Common myeloid progenitor, CD34-positive (primary cell): ENCODE measurements around the gene DNMT1.
"Not testable (repeated sequence)": the region's sequence is repeated elsewhere in the genome, so short reads cannot be mapped to it uniquely, and the experiment has no call there.

Experiments used
- CTCF ChIA-PET: fragments of 350-600 bp; sonication (Branson Sonifier 250); formaldehyde crosslinking; loops from one replicate; lab custom pipeline; 2021; ENCODE audit warnings: antibody characterized with exemption; lab: Charles Lee
- POLR2A ChIA-PET: fragments of 350-600 bp; sonication (Branson Sonifier 250); formaldehyde crosslinking; loops from one replicate; lab custom pipeline; 2021; ENCODE audit warnings: antibody characterized with exemption; lab: Charles Lee
- DNase-seq, 3 donors: peaks; one replicate each; pipeline versions ENCODE4 v3.0.0 to v3.0.0-alpha.2; 2013
- H3K27ac ChIP-seq, 2 experiments: 1 replicate in 1 of 2; 2 replicates in 1 of 2; pipeline ENCODE4 v1.7.0; 2013; ENCODE audit warnings: inconsistent platforms in 2 of 2, low read length in 2 of 2, mild to moderate bottlenecking in 2 of 2, low read depth in 1 of 2, moderate library complexity in 1 of 2; ENCODE audit not compliant: severe bottlenecking in 2 of 2, insufficient read depth in 1 of 2, poor library complexity in 1 of 2
- H3K27me3 ChIP-seq, 5 experiments: replicated peaks in 2 of 5; 1 replicate in 3 of 5; 2 replicates in 2 of 5; pipeline versions ENCODE4 v1.6.1 to v1.7.0; 2013; ENCODE audit warnings: low read length in 4 of 5, mild to moderate bottlenecking in 2 of 5, moderate library complexity in 2 of 5, inconsistent platforms in 1 of 5; ENCODE audit not compliant: insufficient read depth in 5 of 5, control insufficient read depth in 4 of 5
- H3K36me3 ChIP-seq, 4 experiments: 1 replicate in 2 of 4; 2 replicates in 2 of 4; pipeline versions ENCODE4 v1.6.1 to v1.7.0; 2013; ENCODE audit warnings: low read length in 3 of 4, control low read depth in 1 of 4, mild to moderate bottlenecking in 1 of 4; ENCODE audit not compliant: control insufficient read depth in 4 of 4, insufficient read depth in 4 of 4
- H3K4me1 ChIP-seq, 4 experiments: 1 replicate in 3 of 4; 2 replicates in 1 of 4; pipeline versions ENCODE4 v1.6.1 to v1.7.1; 2013; ENCODE audit warnings: low read length in 3 of 4, mild to moderate bottlenecking in 3 of 4, control low read depth in 1 of 4, inconsistent platforms in 1 of 4, moderate library complexity in 1 of 4; ENCODE audit not compliant: control insufficient read depth in 4 of 4, insufficient read depth in 4 of 4; ENCODE audit errors: control extremely low read depth in 1 of 4
- H3K4me3 ChIP-seq, 7 experiments: 1 replicate in 4 of 7; 2 replicates in 3 of 7; pipeline versions ENCODE4 v1.5.1 to v1.7.0; 2013; ENCODE audit warnings: mild to moderate bottlenecking in 7 of 7, low read length in 6 of 7, moderate library complexity in 6 of 7, inconsistent platforms in 2 of 7, low read depth in 2 of 7, control low read depth in 1 of 7; ENCODE audit not compliant: insufficient read depth in 4 of 7, control insufficient read depth in 1 of 7; ENCODE audit errors: extremely low read depth in 1 of 7
- H3K9me3 ChIP-seq, 5 experiments: 1 replicate in 4 of 5; 2 replicates in 1 of 5; pipeline versions ENCODE4 v1.6.1 to v1.7.1; 2013; ENCODE audit warnings: low read length in 4 of 5, mild to moderate bottlenecking in 2 of 5, inconsistent platforms in 1 of 5, low read depth in 1 of 5, moderate library complexity in 1 of 5; ENCODE audit not compliant: control insufficient read depth in 4 of 5, insufficient read depth in 2 of 5; ENCODE audit errors: control extremely low read depth in 1 of 5
- WGBS: methylation state at CpG from one replicate; pipeline ENCODE4 v1.1.5; 2013; ENCODE audit not compliant: insufficient coverage; 5-methylcytosine and 5-hydroxymethylcytosine counted together

The DNMT1 gene

DNA sequence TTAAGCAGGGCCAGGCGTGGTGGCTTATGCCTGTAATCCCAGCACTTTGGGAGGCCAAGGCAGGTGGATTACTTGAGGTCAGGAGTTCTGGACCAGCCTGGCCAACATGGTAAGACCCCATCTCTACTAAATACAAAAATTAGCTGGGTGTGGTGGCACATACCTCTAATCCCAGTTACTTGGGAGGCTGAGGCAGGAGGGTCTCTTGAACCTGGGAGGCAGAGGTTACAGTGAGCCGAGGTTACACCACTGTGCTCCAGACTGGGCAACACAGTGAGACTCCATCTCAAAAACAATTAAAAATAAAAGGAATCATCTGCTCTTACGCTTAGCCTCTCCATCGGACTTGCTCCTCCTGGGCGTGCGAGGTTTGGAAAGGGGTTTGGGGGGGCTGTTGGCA lies 14.7 kb downstream of the DNMT1 start:
- CTCF ChIA-PET: interaction anchor here (1.0 kb wide), 1 partner anchor 70 kb away, joined by 4 read pairs; no protein-coding TSS in a partner anchor

DNA sequence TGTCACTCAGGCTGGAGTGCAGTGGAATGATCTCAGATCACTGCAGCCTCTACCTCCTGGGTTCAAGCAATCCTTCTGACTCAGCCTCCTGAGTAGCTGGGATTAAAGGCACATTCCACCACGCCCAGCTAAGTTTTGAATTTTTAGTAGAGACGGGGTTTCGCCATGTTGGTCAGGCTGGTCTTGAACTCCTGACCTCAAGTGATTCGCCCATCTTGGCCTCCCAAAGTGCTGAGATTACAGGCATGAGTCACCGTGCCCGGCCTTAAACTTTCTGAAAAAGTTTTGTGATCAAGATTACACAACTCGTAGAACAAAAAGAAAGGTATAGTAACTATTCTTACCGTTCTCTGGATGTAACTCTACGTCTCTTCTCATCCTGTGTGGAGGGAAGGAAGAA lies 21.2 kb downstream of the DNMT1 start:
- H3K27me3 ChIP-seq: no peaks in the 10 kb centered on the region
- no peaks in the 10 kb centered on the region for H3K9me3 ChIP-seq
- DNase-seq: no peak
- WGBS: 99% methylated on average over 7 of the region's 9 CpGs
- ChIA-PET POLR2A (no interaction called here), CTCF (no interaction called here)
- no peaks in the 10 kb centered on the region for H3K4me1 ChIP-seq
- H3K36me3 ChIP-seq: peaks cover 15 to 78% (median 55%) of the 10 kb centered on the region in 4 experiments
- no peak overlapping the region for H3K4me3 ChIP-seq
- H3K27ac ChIP-seq: no peak overlapping the region

More for the DNA sequence above, 14.7 kb downstream of the DNMT1 start:
- POLR2A ChIA-PET, DNase-seq, H3K4me3 ChIP-seq, H3K9me3 ChIP-seq, H3K4me1 ChIP-seq, H3K27me3 ChIP-seq, H3K27ac ChIP-seq: not testable (repeated sequence)
- 100% methylated on average over 2 of the region's 6 CpGs for WGBS
- peaks cover 7 to 68% (median 51%) of the 10 kb centered on the region in 4 experiments for H3K36me3 ChIP-seq

DNA sequence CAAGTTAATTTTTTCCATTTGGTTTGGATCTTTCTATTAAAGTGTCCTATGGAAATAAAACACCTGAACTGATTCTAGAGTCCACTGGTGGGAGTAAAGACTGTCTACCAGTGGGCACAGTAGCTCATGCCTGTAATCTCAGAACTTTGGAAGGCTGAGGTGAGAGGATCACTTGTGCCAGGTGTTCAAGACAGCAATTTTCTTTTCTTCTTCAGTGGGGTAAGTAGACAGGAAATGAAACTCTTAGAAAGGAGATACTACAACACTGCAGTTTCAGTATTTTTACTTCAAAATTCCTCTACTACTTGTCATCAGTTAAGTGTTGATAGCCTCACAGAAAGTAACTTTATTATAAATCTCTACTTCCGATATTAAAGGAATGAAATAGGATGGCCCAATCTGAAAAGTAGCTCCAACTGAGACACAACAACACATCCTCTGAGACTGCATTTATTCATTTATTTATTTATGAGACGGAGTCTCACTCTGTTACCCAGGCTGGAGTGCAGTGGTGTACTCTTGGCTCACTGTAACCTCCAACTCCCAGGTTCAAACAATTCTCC lies 26.3 kb downstream of the DNMT1 start:
- ChIA-PET POLR2A (interaction anchor here (0.6 kb wide), 1 partner anchor 35 kb away, joined by 4 read pairs; no protein-coding TSS in a partner anchor), CTCF (interaction anchor here (0.5 kb wide), 1 partner anchor 75 kb away, joined by 3 read pairs; no protein-coding TSS in a partner anchor)
- no CpG with 5 or more reads among the region's 2 CpGs for WGBS
- peaks cover 25 to 79% (median 54%) of the 10 kb centered on the region in 4 experiments for H3K36me3 ChIP-seq
- H3K27me3 ChIP-seq: no peaks in the 10 kb centered on the region
- no peaks in the 10 kb centered on the region for H3K9me3 ChIP-seq
- H3K4me1 ChIP-seq: no peaks in the 10 kb centered on the region
- H3K27ac ChIP-seq: no peak overlapping the region
- no peak for DNase-seq
- H3K4me3 ChIP-seq: no peak overlapping the region

DNA sequence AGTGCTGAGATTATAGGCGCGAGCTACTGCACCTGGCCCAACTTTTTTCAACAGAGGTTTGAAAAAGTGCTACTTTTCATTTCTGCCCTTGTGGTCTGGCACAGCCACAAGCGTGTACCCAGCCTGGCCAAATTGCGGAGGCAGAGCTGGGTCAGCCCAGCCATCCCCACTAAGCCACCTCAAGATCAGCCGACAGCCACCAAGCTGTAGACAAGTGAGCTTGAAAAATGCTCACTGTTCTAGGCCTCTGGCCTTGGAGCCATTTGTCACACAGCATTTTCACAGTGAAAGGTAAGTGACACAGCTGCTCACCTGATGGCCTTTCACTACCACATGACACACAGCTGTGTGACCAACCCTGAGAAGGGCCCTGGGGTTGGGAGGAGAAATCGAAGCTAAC lies 27.3 kb downstream of the DNMT1 start:
- H3K4me3 ChIP-seq: no peak overlapping the region
- 93% methylated on average over 4 of the region's 6 CpGs for WGBS
- DNase-seq: no peak
- CTCF ChIA-PET: interaction anchor here (1.0 to 1.7 kb wide), 4 partner anchors 9 to 83 kb away, joined by 3 to 6 read pairs (median 4); no protein-coding TSS in a partner anchor
- no peak overlapping the region for H3K27ac ChIP-seq
- H3K9me3 ChIP-seq: no peaks in the 10 kb centered on the region
- H3K36me3 ChIP-seq: peaks cover 29 to 78% (median 56%) of the 10 kb centered on the region in 4 experiments
- no peaks in the 10 kb centered on the region for H3K4me1 ChIP-seq
- H3K27me3 ChIP-seq: no peaks in the 10 kb centered on the region
- POLR2A ChIA-PET: interaction anchor here (0.6 kb wide), 2 partner anchors 10 to 19 kb away, joined by 3 read pairs; no protein-coding TSS in a partner anchor

DNA sequence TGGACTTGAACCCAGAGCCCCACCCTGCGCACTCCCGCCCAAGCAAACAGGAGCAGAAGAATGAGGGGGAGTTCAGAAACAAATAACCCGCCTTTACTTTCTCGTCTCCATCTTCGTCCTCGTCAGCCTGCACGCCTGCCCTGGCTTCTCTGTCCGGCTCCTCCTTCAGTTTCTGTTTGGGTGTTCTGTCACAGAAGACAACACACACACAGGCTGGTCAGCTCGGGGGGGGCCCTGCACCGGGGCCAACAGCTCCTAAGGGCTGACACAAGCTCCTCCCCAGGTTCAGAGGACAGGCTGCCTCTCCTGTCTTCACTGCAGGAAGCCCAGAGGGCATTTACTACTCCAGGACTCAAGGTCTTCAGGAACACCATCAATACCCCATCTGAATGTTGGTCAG lies 28.3 kb downstream of the DNMT1 start:
- DNase-seq, H3K27me3 ChIP-seq, H3K4me3 ChIP-seq, H3K9me3 ChIP-seq, H3K27ac ChIP-seq, H3K4me1 ChIP-seq: not testable (repeated sequence)
- ChIA-PET CTCF (interaction anchor here (1.0 to 1.7 kb wide), 4 partner anchors 8 to 84 kb away, joined by 3 to 6 read pairs (median 4); no protein-coding TSS in a partner anchor), POLR2A (interaction anchor here (0.6 kb wide), 1 partner anchor 25 kb away, joined by 3 read pairs; no protein-coding TSS in a partner anchor)
- WGBS: 100% methylated on average over 5 of the region's 10 CpGs
- H3K36me3 ChIP-seq: peaks cover 25 to 81% (median 59%) of the 10 kb centered on the region in 4 experiments

DNA sequence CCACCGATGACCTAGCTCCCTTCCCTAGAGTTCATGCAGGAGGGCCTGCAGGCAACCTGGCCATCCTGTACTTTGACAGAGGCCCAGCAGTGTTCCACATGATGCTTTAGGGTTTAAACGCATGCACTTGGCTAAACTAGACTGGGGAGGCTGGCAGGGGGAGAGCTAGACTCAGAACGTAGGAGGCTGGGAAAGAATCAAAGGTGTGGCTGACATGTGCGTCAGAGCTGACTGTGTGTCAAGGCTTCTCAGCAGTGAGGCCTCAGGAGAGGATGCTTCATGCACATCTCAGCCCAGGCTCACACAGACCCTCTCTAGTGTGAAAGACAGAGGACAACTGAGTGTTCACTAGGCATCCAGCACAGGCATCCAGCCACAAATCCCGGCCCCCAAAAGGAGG lies 28.7 kb downstream of the DNMT1 start:
- Histone ChIP-seq H3K27me3 (no peaks in the 10 kb centered on the region), H3K9me3 (no peaks in the 10 kb centered on the region), H3K36me3 (peaks cover 24 to 82% (median 60%) of the 10 kb centered on the region in 4 experiments), H3K27ac (no peak overlapping the region), H3K4me3 (no peak overlapping the region), H3K4me1 (no peaks in the 10 kb centered on the region)
- CTCF ChIA-PET: interaction anchor here (0.7 kb wide), 1 partner anchor 16 kb away, joined by 4 read pairs; no protein-coding TSS in a partner anchor
- no peak for DNase-seq
- POLR2A ChIA-PET: interaction anchor here (0.6 kb wide), 1 partner anchor 26 kb away, joined by 3 read pairs; no protein-coding TSS in a partner anchor
- WGBS: 94% methylated on average over 5 of the region's 5 CpGs

DNA sequence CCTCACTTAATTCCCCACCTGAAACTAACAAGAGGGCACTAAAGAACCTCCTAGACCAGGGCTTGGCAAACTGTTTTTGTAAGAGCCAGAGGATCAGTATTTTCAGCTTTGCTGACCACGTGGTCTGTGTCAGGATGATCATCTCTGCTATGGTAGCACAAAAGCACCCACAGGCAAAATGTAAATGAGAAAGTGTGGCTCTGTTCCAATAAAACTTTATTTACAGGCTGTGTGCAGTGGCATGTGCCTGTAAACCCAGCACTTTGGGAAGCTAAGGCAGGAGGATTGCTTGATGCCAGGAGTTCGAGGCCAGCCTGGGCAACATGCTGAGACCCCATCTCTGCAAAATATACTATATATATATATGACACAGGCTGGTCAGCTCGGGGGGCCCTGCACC lies 31.2 kb downstream of the DNMT1 start:
- Histone ChIP-seq H3K27ac (no peak overlapping the region), H3K27me3 (no peaks in the 10 kb centered on the region), H3K36me3 (peaks cover 21 to 86% (median 66%) of the 10 kb centered on the region in 4 experiments), H3K9me3 (no peaks in the 10 kb centered on the region), H3K4me1 (no peaks in the 10 kb centered on the region), H3K4me3 (no peak overlapping the region)
- CTCF ChIA-PET: interaction anchor here (0.7 to 3.0 kb wide), 2 partner anchors 32 to 87 kb away, joined by 3 to 7 read pairs; no protein-coding TSS in a partner anchor
- WGBS: 90% methylated on average over 1 of the region's 3 CpGs
- DNase-seq: no peak
- POLR2A ChIA-PET: interaction anchor here (0.6 kb wide), 1 partner anchor 24 kb away, joined by 3 read pairs; no protein-coding TSS in a partner anchor
